DOHH2 (cell line): ENCODE data around the gene ETNK2.

Source experiments
- CTCF ChIP-seq: fragments of 200-600 bp; sonication (generic); IDR thresholded peaks from one replicate; pipeline ENCODE4 v1.5.1; 2014; ENCODE audit warnings: antibody characterized with exemption, mild to moderate bottlenecking, low read depth, low read length; ENCODE audit not compliant: poor library complexity, severe bottlenecking
- EZH2phosphoT487 ChIP-seq: fragments of 200-600 bp; sonication (generic); IDR thresholded peaks from 2 replicates; pipeline ENCODE4 v1.6.1; 2017; ENCODE audit warnings: borderline replicate concordance, mild to moderate bottlenecking, antibody characterized with exemption, low read length, moderate library complexity, mixed read lengths

GRCh38 chr1:204188959-204189639 lies 37.3 kb upstream of the ETNK2 start:
- TF ChIP-seq CTCF, result no peak
- no peak for TF ChIP-seq EZH2phosphoT487
